B cell (primary cell): ENCODE data around the gene PCDH8. TPM values are rescaled to one million over a fixed set of nuclear protein-coding genes. Genes with fewer than 3 reads are reported as not detected.

ENCODE experiments used
- ATAC-seq: fragments of 200-7000 bp; cut with Tn5 transposase; one replicate; pipeline ENCODE4 v1.10.0; 2021; ENCODE audit warnings: low read depth, mild to moderate bottlenecking, moderate number of reproducible peaks, moderate library complexity
- CTCF ChIA-PET: fragments of 350-600 bp; sonication (Branson Sonifier 250); formaldehyde crosslinking; loops from one replicate; lab custom pipeline; 2021; ENCODE audit warnings: antibody characterized with exemption, inconsistent platforms; lab: Charles Lee
- POLR2A ChIA-PET: fragments of 350-600 bp; sonication (Branson Sonifier 250); formaldehyde crosslinking; loops from one replicate; lab custom pipeline; 2021; ENCODE audit warnings: antibody characterized with exemption; lab: Charles Lee
- DNase-seq: peaks from one replicate; pipeline ENCODE4 v3.0.0; 2013
- H2AFZ ChIP-seq: 2 replicates; pipeline ENCODE4 v1.6.1; 2012; ENCODE audit warnings: mild to moderate bottlenecking, low read depth, low read length; ENCODE audit not compliant: insufficient read depth, poor library complexity, severe bottlenecking
- H3K27ac ChIP-seq, 2 donors: 1 replicate in 1 of 2; 2 replicates in 1 of 2; pipeline ENCODE4 v1.5.1; 2012 to 2013; ENCODE audit warnings: low read length in 2 of 2, mild to moderate bottlenecking in 2 of 2, moderate library complexity in 1 of 2
- H3K27me3 ChIP-seq, 4 experiments: fragments of 200-600 bp in 1 of 4; sonication (generic) in 1 of 4; replicated peaks in 1 of 4; 1 replicate in 2 of 4; 2 replicates in 2 of 4; pipeline versions ENCODE4 v1.6.1 to v1.7.0; 2013 to 2016; ENCODE audit warnings: low read length in 3 of 4, mild to moderate bottlenecking in 2 of 4, mixed read lengths in 1 of 4, moderate library complexity in 1 of 4; ENCODE audit not compliant: insufficient read depth in 4 of 4, control insufficient read depth in 3 of 4; ENCODE audit errors: control extremely low read depth in 1 of 4
- H3K36me3 ChIP-seq, 2 experiments: replicated peaks in 1 of 2; 1 replicate in 1 of 2; 2 replicates in 1 of 2; pipeline versions ENCODE4 v1.6.1 to v1.7.1; 2013; ENCODE audit warnings: low read length in 1 of 2; ENCODE audit not compliant: insufficient read depth in 2 of 2, control insufficient read depth in 1 of 2; ENCODE audit errors: control extremely low read depth in 1 of 2, extremely low read depth in 1 of 2
- H3K4me1 ChIP-seq, 2 donors: fragments of 200-600 bp in 1 of 2; sonication (generic) in 1 of 2; 1 replicate in 1 of 2; 2 replicates in 1 of 2; pipeline versions ENCODE4 v1.5.1 to v1.6.1; 2013 to 2017; ENCODE audit warnings: low read length in 2 of 2; ENCODE audit not compliant: control insufficient read depth in 2 of 2, insufficient read depth in 2 of 2
- H3K4me2 ChIP-seq: replicated peaks from 2 replicates; pipeline ENCODE3; 2012; ENCODE audit warnings: mild to moderate bottlenecking, low read depth, low read length; ENCODE audit not compliant: poor library complexity, severe bottlenecking
- H3K4me3 ChIP-seq, 5 experiments: fragments of 200-600 bp in 1 of 5; sonication (generic) in 1 of 5; 1 replicate in 3 of 5; 2 replicates in 2 of 5; pipeline versions ENCODE4 v1.5.1 to v1.7.0; 2011 to 2016; ENCODE audit warnings: low read length in 4 of 5, mild to moderate bottlenecking in 4 of 5, low read depth in 2 of 5, control low read depth in 1 of 5, moderate library complexity in 1 of 5; ENCODE audit not compliant: insufficient read depth in 1 of 5; ENCODE audit errors: control extremely low read depth in 1 of 5, extremely low read depth in 1 of 5
- H3K79me2 ChIP-seq: fragments of 200-600 bp; sonication (generic); one replicate; pipeline ENCODE4 v1.6.0; 2016; ENCODE audit warnings: low read length; ENCODE audit not compliant: control insufficient read depth, insufficient read depth
- H3K9ac ChIP-seq: fragments of 200-600 bp; sonication (generic); 2 replicates; pipeline ENCODE4 v1.6.1; 2017; ENCODE audit warnings: mild to moderate bottlenecking, low read length, moderate library complexity
- H3K9me3 ChIP-seq, 3 donors: one replicate each; pipeline versions ENCODE4 v1.6.1 to v1.7.1; 2013; ENCODE audit warnings: low read length in 2 of 3; ENCODE audit not compliant: control insufficient read depth in 2 of 3, insufficient read depth in 1 of 3; ENCODE audit errors: control extremely low read depth in 1 of 3
- H4K20me1 ChIP-seq: 2 replicates; pipeline ENCODE4 v1.6.0; 2012; ENCODE audit warnings: mild to moderate bottlenecking, low read length; ENCODE audit not compliant: insufficient read depth, control insufficient read depth, poor library complexity, severe bottlenecking
- H3K27ac Mint-ChIP-seq: one replicate; pipeline ENCODE4 v1.8.0; 2021; ENCODE audit warnings: mixed read lengths
- H3K27me3 Mint-ChIP-seq: one replicate; pipeline ENCODE4 v1.8.0; 2021; ENCODE audit warnings: mixed read lengths
- H3K4me1 Mint-ChIP-seq: one replicate; pipeline ENCODE4 v1.8.0; 2021; ENCODE audit warnings: mixed read lengths
- H3K4me3 Mint-ChIP-seq: one replicate; pipeline ENCODE4 v1.8.0; 2021; ENCODE audit warnings: mixed read lengths
- H3K9me3 Mint-ChIP-seq: one replicate; pipeline ENCODE4 v1.8.0; 2022; ENCODE audit warnings: mixed read lengths; ENCODE audit not compliant: insufficient read depth
- EZH2 ChIP-seq: IDR thresholded peaks from 2 replicates; pipeline ENCODE4 v1.6.1; 2012; ENCODE audit warnings: borderline replicate concordance, low read depth, mild to moderate bottlenecking, moderate library complexity, low read length; ENCODE audit not compliant: insufficient read depth, poor library complexity, severe bottlenecking
- WGBS: methylation state at CpG from one replicate; pipeline ENCODE4 v1.1.5; 2013; ENCODE audit warnings: missing lambda C conversion rate; ENCODE audit not compliant: insufficient coverage; 5-methylcytosine and 5-hydroxymethylcytosine counted together
- intact Hi-C: fragments of 100-400 bp; cut with micrococcal nuclease; formaldehyde crosslinking; loops from one replicate; pipeline ENCODE4 v1.10.0; 2022
- polyA plus RNA-seq: library from polyadenylated mRNA; depleted of rRNA; stranded (reverse); fragments of >200 nt; gene quantifications from 2 replicates; pipeline ENCODE4 v1.2.3, GENCODE V29; 2012
- total RNA-seq, 2 donors: library from RNA; stranded (reverse); fragments of 120-200 nt in 1 of 2; gene quantifications; 1 replicate in 1 of 2; 2 replicates in 1 of 2; pipeline versions ENCODE4 v1.2.3 to v1.2.4, GENCODE V29; 2013 to 2022
- TF ChIP-seq, protein P1 (sequence below): fragments of 200-600 bp; IDR thresholded peaks from one replicate; pipeline ENCODE4 v1.8.0; 2022; ENCODE audit warnings: antibody characterized with exemption, mild to moderate bottlenecking

Gene PCDH8
- total and polyA plus RNA-seq, 2 donors (not counting 1 experiment from before 2014, with no cell fraction given) = not detected

GRCh38 chr13:52849291-52850071, 1.0 kb upstream of the PCDH8 start:
- H3K27ac Mint-ChIP-seq = no peak overlapping the region
- peaks cover 31% of the 10 kb centered on the region for H3K4me1 Mint-ChIP-seq
- Histone ChIP-seq H3K27me3 (peaks cover 0 to 86% (median 56%) of the 10 kb centered on the region in 4 experiments), H3K9me3 (peaks cover 0 to 59% (median 6%) of the 10 kb centered on the region in 3 donors), H3K4me2 (no peak overlapping the region), H3K4me3 (no peak overlapping the region), H3K36me3 (no peaks in the 10 kb centered on the region), H3K27ac (no peak overlapping the region), H3K79me2 (no peaks in the 10 kb centered on the region), H3K4me1 (peaks cover 23 to 46% of the 10 kb centered on the region in 2 donors), H4K20me1 (no peaks in the 10 kb centered on the region), H3K9ac (no peak overlapping the region), H2AFZ (no peak overlapping the region)
- 18% methylated on average over 15 of the region's 24 CpGs for WGBS
- H3K27me3 Mint-ChIP-seq = peaks cover 60% of the 10 kb centered on the region
- peak; percentile 5 for DNase-seq
- intact Hi-C loops = no loop called here
- H3K4me3 Mint-ChIP-seq = peak overlapping the region; percentile 85
- POLR2A ChIA-PET = no interaction called here
- no peak for ATAC-seq
- peaks cover 5% of the 10 kb centered on the region for H3K9me3 Mint-ChIP-seq
- TF ChIP-seq, protein P1, sequence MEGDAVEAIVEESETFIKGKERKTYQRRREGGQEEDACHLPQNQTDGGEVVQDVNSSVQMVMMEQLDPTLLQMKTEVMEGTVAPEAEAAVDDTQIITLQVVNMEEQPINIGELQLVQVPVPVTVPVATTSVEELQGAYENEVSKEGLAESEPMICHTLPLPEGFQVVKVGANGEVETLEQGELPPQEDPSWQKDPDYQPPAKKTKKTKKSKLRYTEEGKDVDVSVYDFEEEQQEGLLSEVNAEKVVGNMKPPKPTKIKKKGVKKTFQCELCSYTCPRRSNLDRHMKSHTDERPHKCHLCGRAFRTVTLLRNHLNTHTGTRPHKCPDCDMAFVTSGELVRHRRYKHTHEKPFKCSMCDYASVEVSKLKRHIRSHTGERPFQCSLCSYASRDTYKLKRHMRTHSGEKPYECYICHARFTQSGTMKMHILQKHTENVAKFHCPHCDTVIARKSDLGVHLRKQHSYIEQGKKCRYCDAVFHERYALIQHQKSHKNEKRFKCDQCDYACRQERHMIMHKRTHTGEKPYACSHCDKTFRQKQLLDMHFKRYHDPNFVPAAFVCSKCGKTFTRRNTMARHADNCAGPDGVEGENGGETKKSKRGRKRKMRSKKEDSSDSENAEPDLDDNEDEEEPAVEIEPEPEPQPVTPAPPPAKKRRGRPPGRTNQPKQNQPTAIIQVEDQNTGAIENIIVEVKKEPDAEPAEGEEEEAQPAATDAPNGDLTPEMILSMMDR = no peak
- TF ChIP-seq EZH2 = no peak
- CTCF ChIA-PET = interaction anchor here (2.0 kb wide), 1 partner anchor 11 kb away, joined by 5 read pairs; no protein-coding TSS in a partner anchor
